ENCODE measurements around the gene NEK7. TPM values are rescaled to one million over a fixed set of nuclear protein-coding genes. Genes with fewer than 3 reads are reported as not detected.
"Not testable (repeated sequence)": the region's sequence is repeated elsewhere in the genome, so short reads cannot be mapped to it uniquely, and the experiment has no call there.

NEK7 gene
- total RNA-seq, 2 experiments from 2014 or later, result 68.9 to 71.7 TPM

DNA sequence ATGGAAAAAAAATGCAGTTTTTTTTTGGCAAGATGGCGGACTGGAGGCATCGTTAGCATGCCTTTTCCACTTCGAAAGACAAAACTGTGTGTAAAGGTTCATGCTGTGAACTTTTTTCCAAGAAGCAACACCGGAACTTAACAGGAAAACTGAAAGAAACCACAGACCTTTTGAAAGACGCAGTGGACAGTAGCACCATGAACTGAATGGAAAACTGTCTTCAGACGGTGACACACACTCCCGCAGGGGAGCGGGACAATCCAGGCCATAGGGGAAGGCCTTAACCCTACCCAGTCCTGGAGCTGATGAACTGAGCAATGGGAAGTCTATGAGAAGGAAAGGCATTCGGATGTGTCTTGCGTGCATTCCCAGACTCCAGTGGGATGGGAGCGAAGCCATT lies 54.9 kb downstream of the NEK7 start:
- Mint-ChIP-seq H3K27ac (no peak overlapping the region), H3K27me3 (no peaks in the 10 kb centered on the region), H3K36me3 (peaks cover 44% of the 10 kb centered on the region), H3K4me1 (peaks cover 5% of the 10 kb centered on the region), H3K4me3 (no peak overlapping the region), H3K9me3 (peaks cover 22% of the 10 kb centered on the region)
- POLR2A ChIA-PET, result no interaction called here
- no peak for ATAC-seq (ENCODE audit: low read depth)
- DNase-seq, result no peak

DNA sequence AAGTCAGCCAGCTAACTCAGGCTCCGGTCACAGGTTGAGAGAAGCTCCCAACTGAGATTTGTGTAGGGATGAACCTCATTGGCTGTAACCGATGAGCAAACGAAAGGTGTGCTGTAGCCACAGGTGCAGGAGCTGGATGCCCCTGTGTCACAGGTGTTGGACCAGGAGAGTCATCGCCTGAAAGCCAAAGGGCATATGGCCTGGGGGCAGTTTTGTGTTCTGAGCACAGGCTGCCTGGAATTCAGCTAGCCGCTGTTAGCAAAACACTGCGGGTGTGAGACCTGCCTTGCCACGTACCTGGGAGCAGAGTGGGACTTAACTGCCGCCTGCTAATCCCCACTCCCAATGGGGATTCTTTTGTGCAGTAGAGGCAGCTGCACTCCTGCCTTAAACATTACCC lies 55.3 kb downstream of the NEK7 start:
- Mint-ChIP-seq H3K9me3 (peaks cover 24% of the 10 kb centered on the region), H3K27me3 (no peaks in the 10 kb centered on the region), H3K36me3 (peaks cover 45% of the 10 kb centered on the region), H3K27ac (no peak overlapping the region), H3K4me1 (peaks cover 5% of the 10 kb centered on the region), H3K4me3 (no peak overlapping the region)
- no peak for DNase-seq
- no peak for ATAC-seq (ENCODE audit: low read depth)
- POLR2A ChIA-PET, result no interaction called here

DNA sequence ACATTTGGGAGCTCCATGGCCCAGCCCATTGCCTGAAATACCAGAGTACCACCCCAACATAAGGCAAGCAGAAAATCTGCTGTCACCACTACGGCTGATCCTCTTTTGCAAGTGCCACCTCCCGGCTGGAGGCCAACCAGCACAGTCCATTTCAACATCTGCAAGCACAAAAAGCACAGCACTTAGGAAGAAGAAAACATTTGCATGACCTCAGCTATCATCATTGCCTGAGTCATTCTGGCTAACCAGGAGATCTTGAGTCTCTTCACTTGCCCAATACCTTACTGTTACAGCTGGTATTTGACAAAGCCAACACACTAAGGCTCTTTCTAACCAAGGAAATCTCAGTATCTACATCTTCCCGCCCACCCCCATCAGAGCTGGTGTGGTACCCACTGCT lies 55.9 kb downstream of the NEK7 start:
- POLR2A ChIA-PET, result no interaction called here
- Mint-ChIP-seq H3K27ac (no peak overlapping the region), H3K9me3 (peaks cover 26% of the 10 kb centered on the region), H3K4me1 (peaks cover 5% of the 10 kb centered on the region), H3K36me3 (peaks cover 47% of the 10 kb centered on the region), H3K27me3 (no peaks in the 10 kb centered on the region), H3K4me3 (no peak overlapping the region)
- DNase-seq, result no peak
- no peak for ATAC-seq (ENCODE audit: low read depth)

DNA sequence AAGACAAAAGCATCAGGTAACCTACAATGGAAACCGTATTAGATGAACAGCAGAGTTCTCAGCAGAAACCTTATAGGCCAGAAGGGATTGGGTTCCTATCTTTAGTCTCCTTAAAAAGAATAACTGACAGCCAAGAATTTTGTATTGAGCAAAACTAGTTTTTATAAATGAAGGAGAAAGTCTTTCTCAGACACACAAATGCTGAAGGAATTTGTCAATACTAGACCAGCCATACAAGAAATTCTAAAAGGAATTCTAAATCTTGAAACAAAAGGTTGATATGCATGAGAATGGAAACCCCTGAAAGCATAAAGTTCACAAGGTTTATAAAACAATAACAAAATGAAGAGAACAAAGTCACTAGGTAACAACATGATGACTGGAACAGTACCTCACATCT lies 58.1 kb downstream of the NEK7 start:
- Mint-ChIP-seq H3K36me3 (peaks cover 47% of the 10 kb centered on the region), H3K4me1 (peaks cover 5% of the 10 kb centered on the region), H3K4me3 (no peak overlapping the region), H3K27ac (no peak overlapping the region), H3K27me3 (no peaks in the 10 kb centered on the region), H3K9me3 (peaks cover 26% of the 10 kb centered on the region)
- ATAC-seq (ENCODE audit: low read depth), result no peak
- POLR2A ChIA-PET, result no interaction called here
- no peak for DNase-seq

DNA sequence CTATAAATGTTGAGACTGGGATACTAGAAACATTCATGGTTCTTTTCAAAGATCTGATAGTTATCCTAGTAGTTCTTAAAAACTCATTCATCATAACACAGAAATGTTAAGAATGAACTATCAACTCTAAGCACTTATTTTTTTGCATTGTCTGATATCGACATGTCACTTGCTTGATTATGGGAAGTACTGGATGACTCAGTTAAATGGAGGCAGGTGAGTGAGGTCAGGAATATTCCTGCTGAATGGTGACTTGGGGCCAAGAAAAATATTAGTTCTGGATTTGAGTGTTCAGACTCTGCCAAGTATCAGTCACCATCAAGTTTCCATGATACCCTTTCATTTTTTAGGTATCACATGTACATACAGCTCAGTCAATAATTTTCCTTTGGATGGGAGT lies 63.6 kb downstream of the NEK7 start:
- H3K4me3 Mint-ChIP-seq, result no peak overlapping the region
- no peaks in the 10 kb centered on the region for H3K27me3 Mint-ChIP-seq

DNA sequence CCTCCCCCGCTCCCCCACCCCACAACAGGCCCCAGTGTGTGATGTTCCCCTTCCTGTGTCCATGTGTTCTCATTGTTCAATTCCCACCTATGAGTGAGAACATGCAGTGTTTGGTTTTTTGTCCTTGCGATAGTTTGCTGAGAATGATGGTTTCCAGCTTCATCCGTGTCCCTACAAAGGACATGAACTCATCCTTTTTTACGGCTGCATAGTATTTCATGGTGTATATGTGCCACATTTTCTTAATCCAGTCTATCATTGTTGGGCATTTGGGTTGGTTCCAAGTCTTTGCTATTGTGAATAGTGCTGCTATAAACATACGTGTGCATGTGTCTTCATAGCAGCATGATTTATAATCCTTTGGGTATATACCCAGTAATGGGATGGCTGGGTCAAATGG lies 70.2 kb downstream of the NEK7 start:
- peaks cover 40% of the 10 kb centered on the region for H3K36me3 Mint-ChIP-seq
- H3K4me3 Mint-ChIP-seq; H3K4me1 Mint-ChIP-seq; H3K9me3 Mint-ChIP-seq; ATAC-seq (ENCODE audit: low read depth); H3K27me3 Mint-ChIP-seq; H3K27ac Mint-ChIP-seq; POLR2A ChIA-PET; DNase-seq: not testable (repeated sequence)

More for the DNA sequence above, 63.6 kb downstream of the NEK7 start:
- Mint-ChIP-seq H3K4me1 (peaks cover 7% of the 10 kb centered on the region), H3K9me3 (peaks cover 19% of the 10 kb centered on the region), H3K36me3 (peaks cover 35% of the 10 kb centered on the region), H3K27ac (no peak overlapping the region)
- POLR2A ChIA-PET, result no interaction called here
- DNase-seq (no peak), ATAC-seq (ENCODE audit: low read depth) (no peak)

DNA sequence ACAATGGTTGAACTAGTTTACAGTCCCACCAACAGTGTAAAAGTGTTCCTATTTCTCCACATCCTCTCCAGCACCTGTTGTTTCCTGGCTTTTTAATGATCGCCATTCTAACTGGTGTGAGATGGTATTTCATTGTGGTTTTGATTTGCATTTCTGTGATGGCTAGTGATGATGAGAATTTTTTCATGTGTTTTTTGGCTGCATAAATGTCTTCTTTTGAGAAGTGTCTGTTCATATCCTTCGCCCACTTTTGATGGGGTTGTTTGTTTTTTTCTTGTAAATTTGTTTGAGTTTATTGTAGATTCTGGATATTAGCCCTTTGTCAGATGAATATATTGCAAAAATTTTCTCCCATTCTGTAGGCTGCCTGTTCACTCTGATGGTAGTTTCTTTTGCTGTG lies 70.7 kb downstream of the NEK7 start:
- H3K27ac Mint-ChIP-seq; H3K4me3 Mint-ChIP-seq; DNase-seq; H3K27me3 Mint-ChIP-seq; H3K9me3 Mint-ChIP-seq; H3K4me1 Mint-ChIP-seq; ATAC-seq (ENCODE audit: low read depth); POLR2A ChIA-PET: not testable (repeated sequence)
- H3K36me3 Mint-ChIP-seq, result peaks cover 41% of the 10 kb centered on the region

DNA sequence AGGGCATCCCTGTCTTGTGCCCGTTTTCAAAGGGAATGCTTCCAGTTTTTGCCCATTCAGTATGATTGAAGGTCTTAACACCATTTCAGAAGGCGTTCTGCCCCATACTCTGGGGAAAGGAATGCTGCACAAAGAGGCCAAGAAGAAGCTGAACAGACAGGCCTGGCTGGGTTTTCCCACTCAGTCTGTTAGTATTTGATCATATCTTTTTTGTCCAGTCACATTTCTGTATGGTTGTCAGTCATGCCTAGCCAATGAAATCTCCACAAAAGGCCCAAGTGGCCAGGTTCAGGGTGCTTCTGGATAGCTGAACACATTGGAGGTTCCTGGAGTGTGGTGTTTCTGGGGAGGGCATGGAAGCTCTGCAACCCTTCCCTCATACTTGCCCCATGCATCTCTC lies 72.1 kb downstream of the NEK7 start:
- no peak for ATAC-seq (ENCODE audit: low read depth)
- no peak for DNase-seq
- H3K36me3 Mint-ChIP-seq, result peaks cover 34% of the 10 kb centered on the region
- peaks cover 6% of the 10 kb centered on the region for H3K4me1 Mint-ChIP-seq
- POLR2A ChIA-PET, result no interaction called here
- no peaks in the 10 kb centered on the region for H3K27me3 Mint-ChIP-seq
- H3K9me3 Mint-ChIP-seq, result peaks cover 6% of the 10 kb centered on the region
- no peak overlapping the region for H3K27ac Mint-ChIP-seq
- H3K4me3 Mint-ChIP-seq, result no peak overlapping the region

DNA sequence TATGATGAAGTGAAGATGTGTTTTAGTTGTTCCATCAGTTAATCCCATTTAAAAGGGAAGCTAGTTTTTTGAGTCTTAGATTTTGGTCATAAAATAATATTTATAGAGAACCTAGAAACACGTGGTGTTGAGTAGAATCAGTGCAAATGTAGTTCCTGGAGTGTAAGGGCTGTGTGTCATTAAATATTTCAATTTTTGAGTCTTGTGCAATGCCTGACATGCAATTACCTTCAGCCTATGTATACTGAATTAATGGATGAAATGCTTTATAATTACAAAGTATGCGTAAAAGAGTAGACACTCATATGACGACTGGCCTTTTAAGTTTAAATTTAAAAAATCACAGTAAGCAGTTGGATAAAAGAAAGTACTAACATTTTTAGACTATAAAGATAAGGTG lies 75.0 kb downstream of the NEK7 start:
- Mint-ChIP-seq H3K27ac (no peak overlapping the region), H3K4me3 (no peak overlapping the region), H3K27me3 (no peaks in the 10 kb centered on the region), H3K4me1 (peaks cover 14% of the 10 kb centered on the region), H3K36me3 (peaks cover 27% of the 10 kb centered on the region), H3K9me3 (peaks cover 7% of the 10 kb centered on the region)
- DNase-seq, result no peak
- POLR2A ChIA-PET, result no interaction called here
- ATAC-seq (ENCODE audit: low read depth), result no peak

DNA sequence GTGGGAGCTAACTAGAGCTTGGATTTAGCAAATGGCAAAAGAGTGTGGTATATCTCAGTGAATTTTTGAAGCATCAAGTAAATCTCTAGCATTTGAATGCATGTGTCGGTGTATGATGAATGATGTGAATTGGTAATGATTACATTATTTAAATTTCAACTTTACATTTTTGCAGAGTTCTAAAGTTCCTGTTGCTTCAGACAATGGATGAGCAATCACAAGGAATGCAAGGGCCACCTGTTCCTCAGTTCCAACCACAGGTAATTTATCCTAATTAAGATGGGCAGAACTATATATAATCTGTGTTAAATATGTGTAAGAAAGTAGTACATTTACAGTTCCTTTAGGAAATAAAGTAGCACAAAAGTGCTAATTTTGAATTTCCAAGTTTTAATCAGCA lies 75.6 kb downstream of the NEK7 start:
- no peak for ATAC-seq (ENCODE audit: low read depth)
- no peak overlapping the region for H3K27ac Mint-ChIP-seq
- POLR2A ChIA-PET, result no interaction called here
- peaks cover 7% of the 10 kb centered on the region for H3K9me3 Mint-ChIP-seq
- no peak for DNase-seq
- H3K27me3 Mint-ChIP-seq, result no peaks in the 10 kb centered on the region
- H3K4me3 Mint-ChIP-seq, result no peak overlapping the region
- H3K4me1 Mint-ChIP-seq, result peaks cover 14% of the 10 kb centered on the region
- H3K36me3 Mint-ChIP-seq, result peaks cover 22% of the 10 kb centered on the region

DNA sequence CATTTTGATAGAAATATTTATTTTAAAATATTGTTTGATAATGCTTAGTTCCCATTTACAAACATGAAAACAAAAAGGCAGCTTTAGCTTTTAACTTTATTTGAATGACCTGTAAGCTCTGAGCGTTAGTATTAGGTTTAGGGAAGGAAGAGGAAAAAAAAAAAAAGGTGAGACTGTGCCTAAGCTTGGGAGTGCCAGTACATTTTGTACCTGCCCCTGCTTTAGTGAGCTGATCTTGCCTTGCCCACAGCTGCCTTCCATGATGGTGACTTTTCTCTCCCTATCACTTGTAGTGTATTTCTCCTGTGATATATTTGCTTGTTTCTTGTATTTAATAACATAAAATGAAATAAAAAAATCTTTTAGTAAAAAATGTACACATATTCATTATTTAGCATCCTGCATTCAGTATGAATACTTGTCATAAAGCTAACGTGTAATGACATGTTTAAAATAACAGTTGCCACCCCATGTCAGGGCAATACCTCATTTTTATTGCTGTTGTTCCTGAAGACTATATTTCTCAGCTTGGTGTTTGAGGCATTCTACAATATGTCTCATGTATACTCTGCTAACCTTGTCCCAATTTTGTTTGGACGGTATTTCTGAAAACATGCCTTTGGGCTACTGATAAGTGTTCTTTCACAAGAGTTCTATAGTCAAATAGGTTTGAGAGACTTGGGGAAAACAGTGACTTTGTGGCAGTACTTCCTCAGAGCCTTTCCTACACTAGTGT lies 76.3 kb downstream of the NEK7 start:
- Mint-ChIP-seq H3K27ac (no peak overlapping the region), H3K4me3 (no peak overlapping the region), H3K9me3 (peaks cover 7% of the 10 kb centered on the region), H3K4me1 (peaks cover 14% of the 10 kb centered on the region), H3K27me3 (no peaks in the 10 kb centered on the region), H3K36me3 (peaks cover 22% of the 10 kb centered on the region)
- POLR2A ChIA-PET, result no interaction called here
- ATAC-seq (ENCODE audit: low read depth) (no peak), DNase-seq (no peak)

DNA sequence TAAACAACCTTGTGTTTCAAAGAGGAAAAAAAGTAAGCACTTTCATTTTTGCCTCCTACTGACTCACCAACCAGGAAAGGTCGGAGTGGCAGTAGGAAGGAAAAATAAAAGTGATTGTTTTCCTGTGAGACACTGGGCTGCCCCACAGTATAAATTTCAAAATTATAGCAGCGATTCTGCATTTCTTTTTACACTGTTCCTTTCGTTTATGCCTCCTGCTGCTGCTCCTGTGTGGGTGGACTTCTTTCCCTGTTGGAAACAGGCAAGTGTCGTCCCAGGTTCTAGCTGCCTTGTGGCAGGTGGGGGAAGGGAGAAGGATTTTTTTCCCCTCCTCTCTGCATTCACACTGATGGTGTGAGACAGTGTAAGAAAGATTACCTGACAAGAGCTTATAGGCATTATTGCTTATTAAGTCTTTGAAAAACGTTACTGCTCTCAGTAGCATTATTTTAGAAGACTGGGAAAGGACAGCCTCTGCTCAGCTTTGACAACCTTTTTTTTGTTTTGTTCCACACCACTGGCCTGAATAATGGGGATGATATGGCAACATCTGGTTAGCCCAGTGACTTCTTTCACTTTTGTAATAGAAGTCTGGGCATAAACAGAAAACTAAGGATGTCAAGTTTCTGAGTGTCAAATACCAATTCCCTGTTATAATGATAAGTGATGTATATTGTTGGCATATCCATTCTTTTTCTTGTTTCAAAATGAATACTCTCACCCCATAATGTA lies 77.9 kb downstream of the NEK7 start:
- Mint-ChIP-seq H3K9me3 (peaks cover 7% of the 10 kb centered on the region), H3K27ac (peak overlapping the region; percentile 64), H3K4me1 (peaks cover 13% of the 10 kb centered on the region), H3K36me3 (peaks cover 21% of the 10 kb centered on the region), H3K4me3 (peak overlapping the region; percentile 41), H3K27me3 (no peaks in the 10 kb centered on the region)
- POLR2A ChIA-PET, result no interaction called here
- DNase-seq (no peak), ATAC-seq (ENCODE audit: low read depth) (no peak)

DNA sequence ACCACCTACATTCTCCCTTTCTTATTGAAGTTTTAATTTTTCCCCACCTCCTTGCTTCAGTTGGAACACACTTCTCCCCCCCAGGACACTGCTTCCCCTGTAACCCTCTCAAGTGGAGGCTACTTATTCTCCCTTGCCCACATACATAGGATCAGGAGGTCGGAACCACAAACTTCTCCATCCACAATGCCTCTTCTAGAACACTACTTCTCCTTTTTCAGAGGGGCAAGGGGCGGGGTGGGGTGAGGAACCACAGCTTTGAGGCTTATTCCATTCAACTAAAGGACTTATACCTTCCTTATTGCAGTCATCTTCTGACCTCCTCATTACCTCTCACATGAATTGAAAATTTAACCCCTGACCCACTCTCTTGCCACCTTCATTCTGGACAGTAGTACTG lies 81.3 kb downstream of the NEK7 start:
- Mint-ChIP-seq H3K4me1 (peaks cover 19% of the 10 kb centered on the region), H3K27ac (no peak overlapping the region), H3K27me3 (no peaks in the 10 kb centered on the region), H3K36me3 (peaks cover 28% of the 10 kb centered on the region), H3K4me3 (no peak overlapping the region), H3K9me3 (peaks cover 9% of the 10 kb centered on the region)
- DNase-seq (no peak), ATAC-seq (ENCODE audit: low read depth) (no peak)
- POLR2A ChIA-PET, result no interaction called here

DNA sequence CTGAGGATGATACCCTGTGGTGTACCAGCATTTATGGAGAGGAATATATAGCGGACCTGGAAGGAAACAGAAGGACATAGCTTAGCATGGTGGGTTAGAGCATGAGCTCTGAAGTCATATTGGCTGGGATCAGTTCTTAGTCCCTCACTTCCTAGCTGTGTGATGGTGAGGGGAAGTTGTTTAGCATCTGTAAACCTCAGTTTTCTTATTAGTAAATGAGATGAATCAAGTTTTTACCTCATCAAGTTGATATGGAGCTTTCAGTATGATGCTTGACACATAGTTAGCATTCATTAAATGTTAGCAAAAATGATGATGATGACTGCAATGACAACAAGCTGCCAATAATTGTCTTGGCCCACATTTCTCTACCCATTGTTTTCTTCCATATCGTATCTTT lies 84.8 kb downstream of the NEK7 start:
- H3K27me3 Mint-ChIP-seq, result no peaks in the 10 kb centered on the region
- POLR2A ChIA-PET, result no interaction called here
- peaks cover 2% of the 10 kb centered on the region for H3K9me3 Mint-ChIP-seq
- H3K27ac Mint-ChIP-seq, result no peak overlapping the region
- DNase-seq, result no peak
- H3K4me1 Mint-ChIP-seq, result peaks cover 8% of the 10 kb centered on the region
- no peak overlapping the region for H3K4me3 Mint-ChIP-seq
- H3K36me3 Mint-ChIP-seq, result peaks cover 24% of the 10 kb centered on the region
- ATAC-seq (ENCODE audit: low read depth), result no peak

All from activated naive CD8-positive, alpha-beta T cell treated with anti-CD3 and anti-CD28 coated beads, Interleukin-2, amount 10 ng/mL, durations not matched to agents 7 days and 5 days (primary cell).